Activated CD8-positive, alpha-beta memory T cell treated with anti-CD3 and anti-CD28 coated beads, Interleukin-2, amount 50 U/mL, for 24 hours (primary cell): ENCODE results near the gene SLC49A3.
"Not testable (repeated sequence)": the region's sequence is repeated elsewhere in the genome, so short reads cannot be mapped to it uniquely, and the experiment has no call there.

ENCODE experiments used
- DNase-seq: peaks from one replicate; pipeline ENCODE4 v3.0.0-alpha.2; 2020; ENCODE audit errors: extremely low read depth

The SLC49A3 gene

DNA sequence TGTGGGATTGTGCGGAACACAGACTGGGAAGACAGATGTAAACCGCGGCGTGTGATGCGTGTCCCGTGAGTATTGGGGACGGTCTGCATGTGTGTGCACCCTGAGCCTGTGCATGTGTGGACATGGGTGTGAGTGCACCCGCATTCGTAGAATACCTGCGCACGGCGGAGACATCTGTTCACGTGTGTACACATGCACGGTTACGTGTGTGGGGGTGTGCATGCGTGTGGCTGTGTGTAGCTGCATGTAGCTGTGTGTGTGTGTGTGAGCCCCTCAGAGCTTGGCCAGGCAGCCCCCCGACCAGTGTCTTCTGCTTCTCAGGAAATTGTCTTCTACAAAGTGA, 34.5 kb downstream of the SLC49A3 start:
- no peak for DNase-seq

DNA sequence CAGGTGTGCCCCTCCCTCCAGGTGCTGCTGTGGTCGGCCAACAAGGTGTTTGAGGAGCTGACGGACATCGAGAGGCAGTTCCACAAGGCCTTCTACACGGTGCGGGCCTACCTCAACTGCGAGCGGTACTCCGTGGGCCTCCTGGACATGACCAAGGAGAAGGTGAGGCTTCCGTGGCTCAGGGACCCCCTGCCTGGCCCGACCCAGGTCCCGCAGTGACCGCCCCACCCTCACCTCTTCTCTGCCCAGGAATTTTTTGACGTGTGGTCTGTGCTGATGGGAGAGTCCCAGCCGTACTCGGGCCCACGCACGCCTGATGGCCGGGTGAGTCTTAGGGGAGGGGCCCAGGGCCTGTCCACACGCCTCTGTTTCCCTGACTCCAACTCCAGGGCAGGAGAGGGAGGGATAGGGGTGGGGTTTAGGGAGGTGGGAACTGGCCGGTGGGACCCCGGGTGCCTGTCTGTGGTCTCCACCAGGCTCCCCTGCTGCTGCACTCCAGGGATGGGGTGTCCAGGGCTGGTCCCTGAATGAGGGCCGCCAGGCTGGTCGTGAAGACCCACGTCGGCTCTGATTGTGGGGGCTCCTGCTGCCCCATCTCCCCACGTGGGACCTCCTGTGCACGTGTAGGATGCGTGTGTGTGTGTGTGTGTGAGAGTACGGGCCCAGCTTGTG, 35.0 kb downstream of the SLC49A3 start:
- no peak for DNase-seq

DNA sequence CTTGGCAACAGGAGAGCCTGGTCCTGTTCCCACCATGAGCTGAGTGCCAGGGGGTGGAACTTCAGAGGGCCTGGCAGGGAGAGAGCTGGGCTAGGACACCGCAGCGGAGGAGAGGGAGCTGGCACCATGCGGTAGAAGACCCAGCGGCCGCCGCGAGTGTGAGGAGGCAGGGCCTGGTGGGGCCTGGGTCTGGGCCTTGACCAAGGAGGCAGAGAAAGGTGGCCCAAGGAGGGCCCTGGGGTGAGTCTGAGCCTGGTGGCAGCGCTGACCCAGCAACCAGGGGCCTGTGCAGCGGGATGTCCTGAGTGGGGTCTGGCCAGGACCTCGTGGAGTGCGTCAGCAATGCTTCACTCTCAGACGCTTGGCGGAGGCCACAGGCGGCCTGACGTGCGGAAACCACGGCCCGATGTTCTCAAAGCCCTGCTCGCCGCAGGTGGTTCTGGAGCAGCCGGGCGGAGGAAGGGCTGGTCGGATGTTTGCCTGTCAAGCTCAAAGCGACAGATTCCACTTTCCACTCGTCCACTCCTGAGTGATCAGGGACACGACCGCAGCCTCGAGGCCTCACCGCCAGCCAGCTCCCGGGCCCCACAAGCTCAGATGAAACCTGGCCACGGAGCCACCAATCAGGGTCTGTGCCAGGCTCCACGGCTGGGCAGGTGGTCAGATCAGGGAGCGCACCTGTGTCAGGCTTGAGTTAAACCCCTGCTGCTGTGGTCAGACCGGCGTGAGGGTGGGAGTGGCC, 35.7 kb downstream of the SLC49A3 start:
- no peak for DNase-seq

DNA sequence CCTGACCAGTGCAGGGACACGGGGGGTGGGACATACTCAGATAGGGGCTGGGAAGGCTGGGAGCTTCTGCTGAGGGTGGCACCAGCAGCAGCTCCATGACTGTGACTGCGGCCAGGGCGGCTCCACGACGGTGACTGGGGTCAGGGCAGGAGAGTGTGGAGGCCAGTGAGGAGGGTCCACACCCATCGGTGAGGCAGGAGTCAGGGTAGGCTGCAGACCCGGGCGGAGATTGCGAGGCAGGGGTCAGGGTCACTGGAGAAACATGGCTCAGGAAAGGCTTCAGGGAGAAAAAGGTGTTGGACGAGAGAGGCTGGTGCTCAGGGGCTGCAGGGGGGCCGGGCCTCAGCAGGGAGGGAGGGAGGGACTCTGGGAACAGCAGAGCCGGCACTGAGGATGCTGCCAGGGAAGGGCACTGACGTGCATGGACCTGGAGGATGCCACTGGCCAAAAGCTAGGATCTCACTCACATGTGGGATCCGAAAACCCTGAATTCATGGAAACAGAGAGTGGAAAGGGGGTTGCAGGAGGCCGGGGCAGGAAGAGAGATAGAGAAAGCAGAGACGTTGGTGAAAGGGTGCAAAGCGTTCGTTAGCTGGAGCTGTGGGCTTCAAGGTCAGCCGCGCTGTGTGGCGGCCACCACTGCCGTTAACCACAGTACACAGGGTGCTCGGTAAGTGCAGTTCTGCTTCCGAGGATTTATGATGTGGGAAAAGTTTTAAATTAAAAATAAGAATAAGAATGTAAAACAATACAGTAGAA, 36.9 kb downstream of the SLC49A3 start:
- DNase-seq: no peak

DNA sequence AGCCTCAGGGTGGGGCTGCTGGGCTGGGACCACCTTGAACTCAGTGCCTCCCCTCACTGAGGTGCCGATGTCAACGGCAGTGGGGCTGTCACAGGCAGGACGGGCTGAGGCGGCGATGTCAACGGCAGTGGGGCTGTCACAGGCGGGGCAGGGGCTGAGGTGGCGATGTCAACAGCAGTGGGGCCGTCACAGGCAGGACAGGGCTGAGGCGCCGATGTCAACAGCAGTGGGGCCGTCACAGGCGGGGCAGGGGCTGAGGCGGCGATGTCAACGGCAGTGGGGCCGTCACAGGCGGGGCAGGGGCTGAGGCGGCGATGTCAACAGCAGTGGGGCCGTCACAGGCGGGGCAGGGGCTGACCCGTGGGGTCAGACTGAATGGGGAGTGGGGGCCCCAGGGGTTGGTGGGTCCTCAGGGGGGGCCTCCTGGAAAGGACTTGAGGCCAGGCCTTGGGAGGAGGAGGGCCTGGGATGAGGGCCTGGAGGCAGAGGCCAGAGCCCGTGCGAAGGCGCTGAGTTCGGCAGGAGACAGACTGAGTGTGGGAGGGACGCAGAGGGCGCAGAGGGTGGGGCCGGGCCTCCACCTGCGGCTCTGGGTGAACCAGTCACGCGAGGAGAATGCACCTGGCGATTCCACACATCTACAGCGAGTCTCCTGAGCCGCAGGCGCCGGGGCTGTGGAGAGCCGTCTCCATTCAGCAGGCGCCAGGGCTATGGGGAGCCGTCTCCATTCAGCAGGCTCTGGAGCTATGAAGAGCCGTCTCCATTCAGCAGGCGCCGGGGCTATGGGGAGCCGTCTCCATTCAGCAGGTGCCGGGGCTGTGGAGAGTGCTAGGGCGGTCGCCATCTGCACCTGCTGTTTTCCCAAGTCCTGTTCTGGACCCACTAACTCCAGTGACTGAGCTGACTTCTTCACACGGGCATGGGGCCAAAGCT, 37.7 kb downstream of the SLC49A3 start:
- DNase-seq: no peak

DNA sequence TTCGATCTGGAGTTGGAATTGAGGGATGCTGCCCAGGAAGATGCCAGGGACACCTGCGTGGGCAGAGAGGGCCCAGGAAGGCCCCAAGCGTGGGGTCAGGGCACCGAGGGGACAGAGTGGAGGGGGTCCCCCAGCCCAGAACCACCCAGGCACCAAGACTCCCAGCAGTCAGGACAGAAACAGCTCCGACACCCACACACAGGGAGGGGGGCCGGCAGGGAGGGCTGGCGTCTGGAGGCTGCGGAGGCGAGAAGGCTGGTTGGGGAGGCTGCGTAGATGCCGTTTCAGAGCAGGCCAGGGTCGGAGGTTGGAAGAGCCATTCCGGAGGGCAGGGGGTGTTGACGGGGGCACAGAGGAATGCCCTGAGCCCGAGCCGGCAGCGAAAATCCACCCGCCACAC, 38.5 kb downstream of the SLC49A3 start:
- DNase-seq: no peak

DNA sequence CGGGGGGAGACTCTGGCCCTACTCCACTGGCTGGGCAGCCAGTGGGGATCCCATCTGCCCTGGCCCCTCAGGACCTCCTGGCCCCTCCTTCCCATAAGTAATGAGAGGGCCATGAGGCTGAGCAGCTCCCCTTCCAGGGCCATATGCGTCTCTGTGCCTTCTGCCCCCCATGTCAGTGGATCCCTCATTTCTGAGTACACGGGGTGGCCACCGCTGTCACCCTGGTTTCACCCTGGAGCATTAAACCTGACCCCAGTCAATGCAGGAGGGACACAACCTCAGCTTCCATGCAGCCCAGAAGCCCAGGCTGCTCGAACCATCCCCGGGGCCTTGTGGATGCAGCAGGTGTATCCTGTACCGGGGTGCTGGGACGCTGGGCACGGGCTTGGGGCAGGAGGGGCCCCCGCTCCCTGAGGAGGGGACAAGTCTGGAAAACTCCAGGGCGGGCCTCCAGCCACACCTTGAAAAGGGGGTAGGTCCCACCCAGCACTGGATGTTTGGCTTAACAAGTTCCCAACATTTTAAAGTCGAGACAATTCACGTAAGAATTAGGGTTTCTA, 39.1 kb downstream of the SLC49A3 start:
- no peak for DNase-seq

DNA sequence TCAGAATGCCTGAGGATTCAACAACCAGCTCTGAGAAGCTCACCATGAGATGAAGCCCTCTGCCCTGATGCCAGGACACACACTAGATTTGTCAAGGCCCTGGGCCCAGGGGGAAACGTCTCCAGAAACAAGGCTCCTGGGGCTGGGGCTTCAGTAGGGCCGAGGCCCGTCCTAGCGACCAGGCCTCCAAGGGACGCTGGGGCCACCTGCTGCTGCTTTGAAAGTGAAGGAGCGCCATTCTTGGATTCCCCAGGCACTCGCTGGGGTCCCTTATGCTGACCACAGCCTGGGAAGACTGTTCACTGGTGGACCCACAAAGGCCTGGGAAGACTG, 39.7 kb downstream of the SLC49A3 start:
- DNase-seq: no peak

DNA sequence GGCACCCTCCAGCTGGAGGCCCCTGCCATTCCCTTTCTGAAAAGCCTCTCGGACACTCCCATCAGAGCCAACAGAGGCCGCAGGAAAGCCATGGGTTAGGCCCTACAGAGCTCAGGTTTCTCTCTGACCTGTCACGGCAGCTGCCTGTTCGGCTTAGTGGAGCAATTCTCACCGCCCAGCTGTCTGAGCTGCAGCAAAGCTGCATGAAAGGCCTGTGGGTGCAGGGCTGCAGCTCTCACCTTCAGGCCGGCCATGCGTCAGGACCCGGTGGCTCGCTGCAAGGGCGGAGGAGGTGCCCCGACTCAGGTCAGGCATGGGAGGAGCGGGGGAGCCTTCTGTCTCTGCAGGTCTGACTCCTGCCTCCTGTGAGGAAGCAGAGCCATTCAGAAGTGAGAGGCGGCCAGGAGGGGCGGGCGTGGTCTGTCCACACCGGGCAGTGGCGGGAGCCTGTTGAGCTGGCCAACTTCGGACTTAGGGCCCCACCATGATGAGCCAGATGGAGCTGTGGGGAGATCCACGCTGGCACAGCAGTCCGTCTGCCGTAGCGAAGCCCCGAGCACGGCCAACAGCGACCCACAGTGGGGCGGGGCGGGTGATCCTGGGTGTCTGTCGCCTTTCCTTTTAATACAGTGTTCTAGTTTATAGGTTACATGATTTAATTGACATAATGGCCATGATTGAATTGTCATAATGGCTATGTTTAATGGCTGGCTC, 40.2 kb downstream of the SLC49A3 start:
- DNase-seq: no peak

DNA sequence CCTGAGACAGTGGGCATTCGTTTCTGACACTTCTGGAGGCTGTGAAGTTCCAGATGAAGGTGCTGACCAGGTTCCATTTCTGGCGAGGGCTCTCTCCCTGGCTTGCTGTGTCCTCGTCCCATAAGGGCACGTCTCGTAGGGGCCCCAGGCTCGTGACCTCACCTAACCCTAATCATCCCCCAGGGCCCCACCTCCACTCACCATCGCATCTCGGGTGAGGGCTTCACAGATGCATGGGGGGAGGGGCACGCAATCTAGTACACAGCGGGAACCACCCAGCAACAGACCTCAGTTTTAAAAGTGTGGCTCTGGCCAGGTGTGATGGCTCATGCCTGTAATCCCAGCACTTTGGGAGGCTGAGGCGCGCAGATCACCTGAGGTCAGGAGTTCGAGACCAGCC, 41.5 kb downstream of the SLC49A3 start:
- no peak for DNase-seq

DNA sequence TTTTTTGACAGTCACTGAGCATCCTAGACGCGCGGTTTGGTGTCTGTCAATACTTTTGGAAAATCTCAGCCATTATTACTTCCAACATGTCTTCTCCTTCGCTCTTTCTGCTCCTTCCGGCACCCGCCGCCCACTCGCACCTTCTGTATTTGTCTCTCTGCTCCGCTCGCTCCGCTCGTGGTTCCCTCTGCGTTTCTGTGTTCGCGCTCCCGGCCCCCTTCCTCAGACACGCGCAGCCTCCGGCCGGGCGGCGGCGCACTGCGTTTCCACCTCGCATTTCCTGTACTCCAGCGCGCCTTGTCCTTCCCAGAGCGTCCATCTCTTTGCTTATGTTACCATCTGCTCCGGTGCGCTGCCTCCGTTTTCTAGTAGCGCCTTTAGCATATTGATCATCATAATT, 42.5 kb downstream of the SLC49A3 start:
- DNase-seq: no peak

DNA sequence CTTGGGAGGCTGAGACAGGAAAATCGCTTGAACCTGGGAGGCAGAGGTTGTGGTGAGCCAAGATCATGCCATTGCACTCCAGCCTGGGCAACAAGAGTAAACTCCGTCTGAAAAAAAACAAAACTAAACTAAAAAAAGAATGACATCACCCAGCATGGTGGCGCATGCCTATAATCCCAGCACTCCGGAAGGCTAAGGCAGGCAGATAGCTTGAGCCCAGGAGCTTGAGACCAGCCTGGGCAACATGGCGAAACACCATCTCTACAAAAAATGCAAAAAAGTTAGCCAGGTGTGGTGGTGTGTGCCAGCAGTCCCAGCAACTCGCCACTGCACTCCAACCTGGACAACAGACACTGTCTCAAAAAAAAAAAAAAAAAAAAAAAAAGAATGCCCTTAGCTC, 46.6 kb downstream of the SLC49A3 start:
- DNase-seq: not testable (repeated sequence)

DNA sequence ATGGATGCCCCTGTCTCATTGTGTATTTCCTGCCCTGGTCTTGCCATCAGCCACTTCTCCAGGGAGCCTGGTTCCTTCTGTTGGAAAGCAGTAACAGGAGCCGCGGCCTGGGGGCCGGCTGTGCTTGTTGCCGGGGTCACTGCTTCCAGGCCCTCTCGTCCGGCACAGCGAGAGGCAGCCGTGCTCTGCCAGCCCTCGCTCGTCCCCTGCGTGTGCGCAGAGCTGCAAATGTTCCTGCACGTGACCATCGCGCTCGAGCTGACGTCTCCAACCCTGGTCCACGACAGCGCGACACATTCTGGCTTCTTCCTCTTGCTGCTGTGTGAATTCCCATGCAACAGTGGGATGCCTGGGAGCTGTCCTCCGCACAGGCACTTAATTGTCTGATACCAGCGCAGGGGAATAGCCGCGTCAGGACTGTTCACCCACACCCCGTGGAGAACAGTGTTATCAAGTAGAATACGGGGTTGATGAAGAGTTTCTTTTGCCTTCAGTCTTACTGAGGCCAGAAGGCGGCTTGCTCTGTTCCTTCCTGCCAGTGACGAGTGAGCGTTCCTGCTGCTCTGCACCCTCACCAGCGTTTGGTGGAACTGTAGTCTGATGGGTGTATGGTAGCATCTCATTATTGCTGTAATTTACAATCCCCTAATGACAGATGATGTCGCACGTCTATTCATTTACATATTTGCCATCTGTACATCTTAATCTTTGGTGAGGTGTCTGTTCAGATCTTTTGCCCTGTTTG, 51.2 kb downstream of the SLC49A3 start:
- no peak for DNase-seq

DNA sequence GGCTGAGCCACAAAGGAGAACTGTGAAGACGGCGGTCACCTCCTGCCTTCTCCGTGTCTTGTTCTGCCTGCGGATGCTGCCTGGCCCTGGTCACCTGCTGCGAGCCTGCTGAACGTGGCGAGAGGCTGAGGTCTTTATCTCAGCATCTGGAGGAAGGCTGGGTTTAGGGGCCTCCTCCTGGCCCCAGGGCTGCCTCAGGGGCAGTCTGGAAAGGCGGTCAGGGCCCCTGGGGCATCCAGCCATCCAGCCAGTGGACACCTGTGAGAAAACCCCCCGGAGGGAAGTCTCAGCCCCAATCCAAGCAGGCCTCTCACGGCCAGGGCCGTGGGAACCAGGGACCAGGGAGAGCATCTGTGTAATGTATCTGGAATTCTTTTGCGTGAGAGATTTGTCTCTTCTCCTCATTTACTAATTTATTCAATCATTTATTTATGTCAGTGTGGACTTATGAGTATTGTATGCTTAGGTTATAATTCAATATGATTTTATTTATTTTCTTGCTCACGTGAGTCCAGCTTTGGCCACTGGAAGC, 52.3 kb downstream of the SLC49A3 start:
- DNase-seq: no peak

DNA sequence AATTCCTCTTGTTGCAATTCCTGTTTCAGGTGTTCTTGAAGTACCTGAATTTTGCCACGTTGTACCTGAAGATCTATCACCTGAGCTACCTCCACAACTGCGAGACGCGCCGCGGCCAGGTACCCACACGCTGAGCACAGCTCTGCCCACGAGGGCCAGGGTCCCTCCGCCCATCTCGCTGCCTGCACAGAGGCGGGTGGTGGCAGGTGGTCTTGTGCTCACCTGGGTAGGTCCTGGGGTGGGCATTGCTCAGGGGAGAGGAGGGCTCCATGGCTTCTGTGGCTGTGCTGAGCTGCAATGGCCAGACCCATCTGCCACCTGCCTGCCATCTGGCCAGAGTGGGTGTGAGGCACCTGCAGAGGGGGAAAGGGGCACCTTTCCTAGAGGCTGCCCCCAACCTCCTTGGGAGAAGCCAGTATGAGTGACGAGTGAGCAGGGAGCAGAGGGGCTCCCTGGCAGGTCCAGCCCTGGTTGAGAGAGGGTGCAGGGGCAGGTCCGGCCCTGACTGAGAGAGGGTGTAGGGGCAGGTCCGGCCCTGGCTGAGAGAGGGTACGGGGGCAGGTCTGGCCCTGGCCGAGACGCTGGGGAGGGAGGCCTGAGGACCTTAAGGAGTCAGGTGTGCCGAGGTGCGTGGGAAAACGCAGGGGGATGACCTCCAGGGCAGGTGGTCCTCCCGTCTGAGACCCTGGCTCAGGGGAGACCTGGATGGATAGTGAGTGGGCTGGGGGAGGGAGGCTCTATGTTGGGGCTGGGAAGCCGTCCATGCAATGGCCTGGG, 52.9 kb downstream of the SLC49A3 start:
- DNase-seq: no peak

DNA sequence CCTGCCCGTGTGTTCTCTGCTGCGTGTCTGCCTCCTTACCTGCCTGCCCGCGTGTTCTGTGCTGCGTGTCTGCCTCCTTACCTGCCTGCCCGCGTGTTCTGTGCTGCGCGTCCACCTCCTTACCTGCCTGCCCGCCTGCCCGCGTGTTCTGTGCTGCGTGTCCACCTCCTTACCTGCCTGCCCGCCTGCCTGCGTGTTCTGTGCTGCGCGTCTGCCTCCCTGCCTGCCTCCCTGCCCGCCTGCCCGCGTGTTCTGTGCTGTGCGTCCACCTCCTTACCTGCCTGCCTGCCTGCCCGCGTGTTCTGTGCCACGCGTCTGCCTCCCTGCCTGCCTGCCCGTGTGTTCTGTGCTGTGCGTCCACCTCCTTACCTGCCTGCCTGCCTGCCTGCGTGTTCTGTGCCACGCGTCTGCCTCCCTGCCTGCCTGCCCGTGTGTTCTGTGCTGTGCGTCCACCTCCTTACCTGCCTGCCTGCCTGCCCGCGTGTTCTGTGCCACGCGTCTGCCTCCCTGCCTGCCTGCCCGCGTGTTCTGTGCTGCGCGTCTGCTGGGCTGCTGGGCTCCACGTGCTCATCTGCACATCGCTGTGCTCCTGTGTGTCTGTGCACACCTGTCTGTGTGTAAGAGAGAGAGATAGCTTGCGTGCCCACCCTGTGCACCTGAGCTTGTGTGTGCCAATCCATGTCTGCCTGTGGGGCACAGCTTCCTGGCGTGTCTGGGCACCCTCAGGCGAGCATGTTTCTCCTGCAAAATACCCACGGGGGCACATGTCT, 53.7 kb downstream of the SLC49A3 start:
- not testable (repeated sequence) for DNase-seq

DNA sequence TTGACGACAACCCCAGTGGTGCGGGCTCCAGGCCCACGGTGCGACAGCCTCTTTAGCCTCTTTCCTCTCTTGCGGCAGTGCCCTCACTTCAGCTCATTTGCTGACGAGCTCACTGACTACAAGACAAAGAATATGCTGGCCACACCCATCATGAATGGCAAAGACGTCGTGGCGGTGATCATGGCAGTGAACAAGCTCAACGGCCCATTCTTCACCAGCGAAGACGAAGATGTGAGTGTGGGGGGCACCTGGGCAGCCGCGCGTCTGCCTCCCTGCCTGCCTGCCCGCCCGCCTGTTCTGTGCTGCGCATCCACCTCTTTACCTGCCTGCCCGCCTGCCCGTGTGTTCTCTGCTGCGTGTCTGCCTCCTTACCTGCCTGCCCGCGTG, 54.4 kb downstream of the SLC49A3 start:
- no peak for DNase-seq

DNA sequence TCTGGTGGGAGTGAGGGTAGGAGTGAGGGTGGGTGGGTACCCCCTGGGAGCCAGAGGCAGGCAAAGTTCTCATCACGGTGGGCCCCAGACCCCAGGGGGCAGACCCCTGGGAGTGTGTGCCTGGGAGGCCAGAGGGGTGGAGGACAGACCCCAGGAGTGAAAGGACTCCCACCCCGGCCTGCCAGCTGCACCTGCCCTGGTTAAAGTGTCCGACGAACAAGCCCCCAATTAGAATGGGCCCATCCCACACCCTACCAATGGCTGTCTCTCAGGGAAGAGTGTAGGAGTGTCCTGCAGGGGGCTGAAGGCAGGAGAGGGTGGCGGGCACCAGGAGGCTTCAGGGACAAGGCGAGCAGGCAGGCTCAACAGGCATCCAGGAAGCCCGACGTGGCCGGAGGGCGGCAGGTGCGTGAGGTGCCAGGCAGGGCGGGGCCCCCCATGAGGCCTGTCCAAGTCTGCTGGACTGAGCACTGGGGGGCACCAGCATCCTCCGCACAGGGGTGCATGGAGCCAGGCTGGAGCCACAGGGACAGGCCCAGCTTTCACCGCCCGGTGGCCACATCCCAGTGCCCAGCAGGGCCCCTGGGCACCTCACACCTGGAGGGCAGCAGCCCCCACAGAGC, 54.9 kb downstream of the SLC49A3 start:
- DNase-seq: no peak
